ENCODE measurements around the gene HFE.
A peak's percentile ranks its signal among the peaks of the same experiment; 100 is the strongest.

DNA sequence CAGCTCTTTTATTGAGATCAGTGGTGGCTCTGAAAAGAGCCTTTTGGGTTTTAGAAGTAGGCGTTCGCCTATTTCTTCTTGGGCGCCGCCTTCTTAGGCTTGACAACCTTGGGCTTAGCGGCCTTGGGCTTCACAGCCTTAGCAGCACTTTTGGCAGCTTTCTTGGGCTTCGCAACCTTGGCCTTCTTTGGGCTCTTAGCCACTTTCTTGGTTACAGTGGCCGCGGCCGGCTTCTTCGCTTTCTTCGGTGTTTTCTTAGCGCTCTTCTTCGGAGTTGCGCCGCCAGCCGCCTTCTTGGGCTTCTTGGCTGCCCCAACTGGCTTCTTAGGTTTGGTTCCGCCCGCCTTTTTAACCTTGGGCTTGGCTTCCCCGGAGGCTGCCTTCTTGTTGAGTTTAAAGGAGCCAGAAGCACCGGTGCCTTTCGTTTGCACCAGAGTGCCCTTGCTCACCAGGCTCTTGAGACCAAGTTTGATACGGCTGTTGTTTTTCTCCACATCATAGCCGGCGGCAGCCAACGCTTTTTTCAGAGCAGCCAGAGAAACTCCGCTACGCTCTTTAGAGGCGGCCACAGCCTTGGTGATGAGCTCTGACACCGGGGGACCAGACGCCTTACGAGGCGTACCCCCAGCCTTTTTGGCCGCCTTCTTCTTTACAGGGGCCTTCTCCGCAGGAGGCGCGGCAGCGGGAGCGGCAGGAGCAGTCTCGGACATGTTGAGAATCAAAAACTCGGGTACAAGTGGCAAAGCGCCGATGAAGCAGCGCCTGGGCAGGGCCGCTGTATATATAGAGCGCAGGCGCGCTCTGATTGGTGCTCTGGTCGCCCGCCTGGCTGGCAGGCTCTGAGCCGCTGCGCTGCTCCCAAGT is 31.3 kb upstream of the HFE start:
- TF ChIP-seq, protein P1, sequence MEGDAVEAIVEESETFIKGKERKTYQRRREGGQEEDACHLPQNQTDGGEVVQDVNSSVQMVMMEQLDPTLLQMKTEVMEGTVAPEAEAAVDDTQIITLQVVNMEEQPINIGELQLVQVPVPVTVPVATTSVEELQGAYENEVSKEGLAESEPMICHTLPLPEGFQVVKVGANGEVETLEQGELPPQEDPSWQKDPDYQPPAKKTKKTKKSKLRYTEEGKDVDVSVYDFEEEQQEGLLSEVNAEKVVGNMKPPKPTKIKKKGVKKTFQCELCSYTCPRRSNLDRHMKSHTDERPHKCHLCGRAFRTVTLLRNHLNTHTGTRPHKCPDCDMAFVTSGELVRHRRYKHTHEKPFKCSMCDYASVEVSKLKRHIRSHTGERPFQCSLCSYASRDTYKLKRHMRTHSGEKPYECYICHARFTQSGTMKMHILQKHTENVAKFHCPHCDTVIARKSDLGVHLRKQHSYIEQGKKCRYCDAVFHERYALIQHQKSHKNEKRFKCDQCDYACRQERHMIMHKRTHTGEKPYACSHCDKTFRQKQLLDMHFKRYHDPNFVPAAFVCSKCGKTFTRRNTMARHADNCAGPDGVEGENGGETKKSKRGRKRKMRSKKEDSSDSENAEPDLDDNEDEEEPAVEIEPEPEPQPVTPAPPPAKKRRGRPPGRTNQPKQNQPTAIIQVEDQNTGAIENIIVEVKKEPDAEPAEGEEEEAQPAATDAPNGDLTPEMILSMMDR (IDR thresholded peaks at IDR 0.05): no peak
- TF ChIP-seq EP300 (IDR thresholded peaks at IDR 0.05): no peak
- peak; percentile 99 to 100 (median 100) for TF ChIP-seq POLR2AphosphoS5 (IDR thresholded peaks at IDR 0.05)
